ENCODE measurements around the gene ZG16B.

ZG16B gene

DNA sequence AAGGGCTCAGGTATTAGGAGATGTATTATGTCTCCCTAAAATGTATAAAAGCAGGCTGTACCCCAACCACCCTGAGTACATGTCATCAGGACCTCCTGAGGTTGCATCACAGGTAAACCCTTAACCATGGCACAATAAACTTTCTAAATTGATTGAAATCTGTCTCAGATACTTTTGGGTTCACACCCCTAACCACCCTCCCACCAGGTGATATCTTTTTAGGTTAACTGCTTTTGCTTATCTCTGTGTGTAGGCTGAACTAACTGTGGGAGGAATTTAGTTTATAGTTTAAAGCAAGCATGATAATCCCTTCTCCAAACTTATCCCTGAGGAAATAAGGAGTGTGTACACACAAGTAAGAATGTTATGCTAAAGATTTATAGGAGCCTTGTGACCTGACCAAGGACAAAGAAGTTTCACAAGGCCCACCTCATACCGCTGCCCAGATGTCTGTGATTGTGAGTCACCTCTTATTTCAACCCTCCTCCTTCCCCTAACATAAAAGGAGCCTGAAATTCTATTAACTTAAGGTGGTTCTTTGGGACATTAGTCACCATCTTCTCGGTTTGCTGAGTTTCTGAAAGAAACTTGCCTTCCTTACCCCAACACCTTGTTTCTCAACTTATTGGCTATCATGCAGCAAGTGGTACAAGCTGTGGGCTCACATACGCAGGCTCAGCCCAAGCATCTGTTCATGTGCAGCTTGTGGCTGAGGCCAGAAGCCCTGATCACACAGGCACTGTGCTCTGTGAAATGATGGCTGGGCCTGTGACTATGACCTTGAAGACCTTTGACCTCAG is 16.6 kb downstream of the ZG16B start:
- DNase-seq, result no peak

DNA sequence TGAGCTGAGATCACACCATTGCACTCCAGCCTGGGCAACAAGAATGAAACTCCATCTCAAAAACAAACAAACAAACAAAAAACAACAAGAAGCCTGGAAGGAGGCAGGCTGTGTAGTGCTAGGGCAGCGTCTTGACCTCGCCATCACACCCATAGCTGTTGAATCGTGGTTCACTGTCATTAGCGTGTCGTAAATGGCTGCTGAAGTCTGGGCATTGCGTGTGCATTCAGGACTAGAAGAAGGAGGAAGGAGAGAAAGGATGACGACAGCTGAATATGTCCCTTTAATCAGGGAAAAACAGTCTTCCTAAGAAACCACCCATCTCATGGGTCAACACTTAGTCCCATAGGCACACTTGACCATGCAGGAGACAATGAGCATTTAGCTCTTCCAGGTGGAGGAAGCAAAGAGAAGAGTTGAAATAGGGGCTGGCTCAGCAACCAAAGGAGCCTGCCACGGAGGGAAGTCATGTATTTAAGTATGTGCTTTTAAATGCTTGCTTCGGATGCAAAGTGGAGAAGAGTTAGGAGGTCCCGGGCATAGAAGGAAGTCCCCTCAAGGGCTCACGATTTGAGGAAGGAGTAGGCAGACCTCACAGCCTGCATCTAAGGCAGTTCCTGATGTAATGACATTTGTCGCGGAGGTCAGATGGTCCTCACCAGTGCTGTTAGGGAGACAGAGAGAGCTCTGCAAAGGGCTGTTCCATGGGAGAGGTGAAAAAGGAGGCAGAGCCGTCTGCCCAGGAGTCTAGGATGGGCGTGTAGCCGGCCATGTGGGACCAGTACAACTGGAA is 19.0 kb downstream of the ZG16B start:
- DNase-seq, result no peak

DNA sequence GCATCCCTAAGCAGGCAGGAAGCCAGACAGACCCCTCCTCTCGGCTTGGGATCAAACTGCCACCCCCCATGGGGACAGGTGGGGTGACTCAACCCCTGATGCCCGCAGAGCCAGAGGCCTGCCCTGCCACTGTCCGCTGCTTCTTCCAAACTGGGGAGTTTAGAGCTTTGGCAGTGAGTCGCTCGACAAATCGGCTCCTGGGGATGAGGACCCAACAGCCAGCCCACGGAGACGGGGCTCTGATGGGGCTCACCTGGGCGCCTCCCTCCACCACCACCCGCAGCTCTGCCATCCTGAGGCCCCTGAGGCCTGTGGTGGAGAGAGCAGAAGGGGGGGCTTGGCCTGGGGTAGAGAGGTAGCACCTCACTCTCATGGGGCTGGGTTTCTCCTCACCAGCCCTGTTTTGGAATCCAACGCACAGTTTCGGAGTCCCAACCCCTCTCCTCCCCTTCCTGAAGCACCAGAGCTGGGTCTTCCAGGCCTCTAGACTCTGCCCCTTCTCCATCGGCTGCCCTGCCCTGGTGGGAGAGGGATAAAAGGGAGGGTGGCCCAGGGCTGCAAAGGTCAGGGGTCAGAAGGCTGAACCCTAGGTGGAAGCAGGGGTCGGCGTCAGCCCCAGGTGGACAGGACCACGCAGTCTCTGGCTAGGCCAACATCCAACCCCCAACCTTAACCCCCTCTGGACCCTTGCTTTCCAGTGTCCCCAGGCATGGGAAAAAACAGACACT is 22.1 kb downstream of the ZG16B start:
- no peak for DNase-seq

DNA sequence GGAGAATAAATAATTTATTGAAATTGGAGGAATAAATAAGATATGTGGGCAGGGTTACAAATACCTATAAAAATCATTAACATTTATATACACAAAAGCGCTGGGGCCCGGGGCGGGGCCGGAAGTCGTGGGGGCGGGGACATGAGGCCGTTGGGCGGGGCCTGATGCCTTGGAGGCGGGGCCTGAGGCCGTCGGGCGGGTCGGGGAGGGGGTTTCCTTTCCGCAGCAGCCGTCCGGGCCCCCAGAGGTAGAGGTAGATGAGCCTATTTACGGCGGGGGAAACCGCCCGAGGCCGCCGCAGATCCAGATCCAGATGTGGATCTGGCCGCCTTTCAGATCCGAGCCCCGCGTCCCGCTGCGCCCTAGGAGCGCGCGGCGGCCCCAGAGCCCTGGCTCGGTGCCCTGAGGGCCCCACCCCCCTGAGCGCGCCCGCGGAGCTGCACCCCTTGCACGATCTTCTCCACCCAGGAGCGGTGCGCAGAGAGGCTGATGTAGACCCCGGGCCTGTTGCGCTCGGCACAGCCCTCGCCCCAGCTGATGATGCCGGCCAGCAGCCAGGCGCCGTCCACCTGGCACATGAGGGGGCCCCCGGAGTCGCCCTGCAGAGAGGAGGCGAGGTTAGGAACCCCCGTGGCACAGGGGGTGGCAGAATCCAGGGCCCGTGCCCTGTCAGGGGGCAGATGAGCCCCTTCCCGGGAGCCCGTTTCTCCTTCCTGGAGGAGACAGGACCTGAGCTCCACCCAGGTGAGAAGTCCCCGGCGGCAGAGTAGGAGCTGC is 22.8 kb downstream of the ZG16B start:
- DNase-seq, result no peak

DNA sequence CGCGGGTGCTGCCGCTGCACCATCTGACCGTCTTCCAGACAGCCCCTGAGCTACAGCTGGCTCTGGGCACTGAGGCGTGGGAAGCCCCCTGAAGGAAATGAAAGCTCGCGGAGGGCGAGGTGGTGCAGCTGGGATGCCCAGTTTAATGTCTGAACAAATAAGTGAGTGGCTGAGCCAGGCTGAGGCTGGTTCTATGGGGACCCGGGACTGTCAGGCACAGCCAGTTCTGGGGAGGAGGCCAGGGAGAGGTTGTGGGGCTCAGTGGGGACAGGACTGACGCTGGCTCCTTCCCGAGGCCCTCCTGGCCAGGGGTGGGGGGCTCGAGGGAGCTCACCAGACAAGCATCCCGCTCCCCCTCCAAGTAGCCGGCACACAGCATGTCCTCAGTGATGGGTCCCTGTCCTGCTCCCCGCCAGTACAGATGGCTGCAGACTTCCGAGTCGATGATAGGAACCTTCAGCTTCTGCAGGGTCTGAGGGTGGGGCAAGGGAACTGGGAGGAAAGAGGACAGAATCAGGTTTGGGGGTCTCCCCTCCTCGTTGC is 23.5 kb downstream of the ZG16B start:
- no peak for DNase-seq

DNA sequence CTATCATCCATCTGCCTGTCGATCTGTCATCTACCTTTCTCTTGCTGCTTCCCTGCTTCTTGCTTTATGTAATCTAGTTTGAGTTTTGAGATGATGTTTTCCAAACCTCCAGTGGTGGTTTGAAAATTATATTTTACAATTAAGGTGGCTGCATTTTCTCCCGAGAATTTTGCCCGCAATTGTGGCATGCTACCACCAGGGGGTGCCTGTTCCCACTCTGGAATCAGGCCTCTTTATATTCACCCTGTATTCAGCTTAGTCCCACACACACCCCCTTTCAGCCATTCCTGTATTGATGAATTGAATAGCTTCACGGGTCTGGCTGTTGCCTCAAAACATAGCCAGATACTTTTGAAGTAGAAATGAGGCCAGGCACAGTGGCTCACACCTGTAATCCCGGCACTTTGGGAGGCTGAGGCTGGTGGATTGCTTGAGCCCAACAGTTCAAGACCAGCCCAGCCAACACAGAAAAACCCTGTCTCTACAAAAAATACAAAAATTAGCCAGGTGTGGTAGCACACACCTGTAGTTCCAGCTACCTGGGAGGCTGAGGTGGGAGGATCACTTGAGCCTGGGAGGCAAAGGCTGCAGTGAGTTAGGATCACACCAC is 24.7 kb downstream of the ZG16B start:
- DNase-seq, result no peak

DNA sequence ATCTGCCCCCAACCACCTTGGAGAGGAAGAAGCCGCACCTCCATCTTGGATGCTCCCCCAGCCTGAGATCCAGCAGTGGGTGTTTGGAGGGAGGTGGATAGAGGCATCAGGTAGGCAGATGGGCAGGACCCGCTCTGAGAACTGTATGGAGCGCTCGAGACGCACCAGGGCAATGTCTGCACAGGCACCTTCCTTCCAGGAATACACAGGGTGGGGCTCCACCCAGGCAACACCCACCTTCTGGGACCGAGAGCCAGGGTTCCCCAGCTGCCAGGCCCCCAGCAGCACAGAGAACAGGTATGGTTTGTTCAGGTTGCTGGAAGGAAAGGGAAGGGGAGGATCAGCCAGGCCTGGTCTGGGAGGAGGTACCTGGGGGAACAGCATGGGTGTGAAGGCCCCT is 25.4 kb downstream of the ZG16B start:
- DNase-seq, result no peak

DNA sequence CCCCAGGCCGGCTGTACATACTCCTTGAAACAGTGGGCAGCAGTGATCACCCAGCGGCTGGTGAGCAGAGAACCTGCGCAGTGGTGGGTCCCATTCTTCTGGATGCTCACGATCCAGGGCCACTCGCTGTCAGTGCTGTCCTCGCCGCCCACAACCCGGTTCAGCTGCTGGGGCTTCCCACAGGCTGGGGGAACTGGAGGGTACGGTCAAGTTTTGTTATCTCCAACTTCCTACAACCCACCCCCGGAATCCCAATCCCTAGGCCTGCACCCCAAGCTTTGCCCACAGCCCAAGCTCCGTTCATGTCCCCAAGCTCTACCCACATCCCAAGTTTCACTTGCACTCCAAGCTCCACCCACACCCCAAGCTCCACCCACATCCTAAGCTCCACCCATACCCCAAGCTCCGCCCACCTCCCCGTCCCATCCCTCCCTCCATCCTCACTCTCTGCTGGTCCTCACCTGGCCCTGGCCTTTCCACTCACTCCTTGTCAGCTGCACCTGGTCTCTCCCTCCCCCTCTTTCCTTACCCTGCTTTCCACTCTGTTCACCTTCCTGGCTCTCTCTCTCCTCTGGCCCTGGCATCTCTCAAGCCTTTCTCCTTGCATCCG is 26.1 kb downstream of the ZG16B start:
- DNase-seq, result no peak

DNA sequence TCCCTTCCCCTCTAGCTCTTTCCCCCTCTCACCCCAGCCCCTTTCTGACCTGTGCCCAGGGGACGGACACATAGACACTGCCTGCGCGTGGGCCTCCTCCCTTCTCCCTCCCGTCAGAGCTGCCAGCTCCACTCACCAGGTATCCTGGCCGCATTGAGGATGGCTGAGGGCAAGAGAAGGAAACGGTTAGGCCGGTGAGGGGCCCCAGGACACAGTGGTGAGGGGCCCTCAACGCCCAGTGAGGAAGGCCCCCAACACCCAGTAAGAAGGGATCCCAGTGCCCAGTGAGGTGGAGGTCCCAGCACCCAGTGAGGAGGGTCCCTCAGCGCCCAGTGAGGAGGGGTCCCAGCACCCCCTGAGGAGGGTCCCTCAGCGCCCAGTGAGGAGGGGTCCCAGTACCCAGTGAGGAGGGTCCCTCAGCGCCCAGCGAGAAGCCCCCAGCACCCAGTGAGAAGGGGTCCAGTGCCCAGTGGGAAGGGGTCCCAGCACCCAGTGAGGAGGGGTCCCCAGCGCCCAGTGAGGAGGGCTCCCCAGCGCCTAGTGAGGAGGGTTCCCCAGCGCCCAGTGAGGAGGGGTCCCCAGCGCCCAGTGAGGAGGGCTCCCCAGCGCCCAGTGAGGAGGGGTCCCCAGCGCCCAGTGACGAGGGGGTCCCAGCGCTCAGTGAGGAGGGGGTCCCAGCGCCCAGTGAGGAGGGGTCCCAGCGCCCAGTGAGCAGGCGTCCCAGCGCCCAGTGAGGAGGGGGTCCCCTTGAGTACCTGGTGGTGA is 26.8 kb downstream of the ZG16B start:
- DNase-seq, result no peak

DNA sequence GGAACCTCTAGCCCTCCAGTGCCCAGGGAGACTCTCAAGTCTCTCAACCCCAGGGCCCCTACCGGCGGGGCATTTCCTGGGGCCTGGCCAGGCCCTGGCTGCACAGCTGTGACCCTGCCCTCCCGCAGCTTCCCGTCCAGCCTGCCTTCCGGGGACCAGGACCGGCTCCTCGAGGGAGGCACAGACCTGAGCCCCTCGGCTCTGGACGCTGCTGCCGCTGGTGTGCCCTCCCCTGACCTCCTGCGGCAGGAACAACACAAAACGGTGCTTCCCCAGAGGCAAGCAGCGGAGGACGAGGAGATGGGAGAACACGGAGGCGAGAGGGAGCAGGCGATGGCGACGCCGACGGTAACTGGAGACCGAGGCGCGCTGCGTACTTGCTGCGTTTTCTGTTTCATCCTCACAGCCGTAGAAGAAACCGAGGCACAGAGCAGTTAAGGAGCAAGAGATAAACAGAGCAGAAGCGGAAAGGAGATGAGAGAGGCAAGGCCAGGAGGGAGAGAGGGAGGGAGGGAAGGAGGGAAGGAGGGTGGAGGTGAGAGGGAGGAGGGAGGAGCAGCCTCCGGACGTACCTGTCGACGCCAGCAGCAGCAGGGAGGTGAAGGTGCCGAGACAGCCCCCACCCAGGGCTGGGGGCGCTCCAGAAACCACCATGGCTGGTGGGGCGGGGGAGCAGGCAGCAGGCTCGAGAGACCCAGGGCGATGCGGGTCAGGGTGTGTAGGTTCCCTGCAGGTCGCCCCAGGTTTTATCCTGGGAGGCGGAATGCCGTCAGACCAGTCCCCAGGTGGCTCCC is 27.5 kb downstream of the ZG16B start, which contains the start of gene PRSS22:
PRSS22 (minus strand) TSS at position 720 of the 794 bp plus-strand sequence; CDS start at position 654, 66 bp downstream.
- DNase-seq, result no peak

DNA sequence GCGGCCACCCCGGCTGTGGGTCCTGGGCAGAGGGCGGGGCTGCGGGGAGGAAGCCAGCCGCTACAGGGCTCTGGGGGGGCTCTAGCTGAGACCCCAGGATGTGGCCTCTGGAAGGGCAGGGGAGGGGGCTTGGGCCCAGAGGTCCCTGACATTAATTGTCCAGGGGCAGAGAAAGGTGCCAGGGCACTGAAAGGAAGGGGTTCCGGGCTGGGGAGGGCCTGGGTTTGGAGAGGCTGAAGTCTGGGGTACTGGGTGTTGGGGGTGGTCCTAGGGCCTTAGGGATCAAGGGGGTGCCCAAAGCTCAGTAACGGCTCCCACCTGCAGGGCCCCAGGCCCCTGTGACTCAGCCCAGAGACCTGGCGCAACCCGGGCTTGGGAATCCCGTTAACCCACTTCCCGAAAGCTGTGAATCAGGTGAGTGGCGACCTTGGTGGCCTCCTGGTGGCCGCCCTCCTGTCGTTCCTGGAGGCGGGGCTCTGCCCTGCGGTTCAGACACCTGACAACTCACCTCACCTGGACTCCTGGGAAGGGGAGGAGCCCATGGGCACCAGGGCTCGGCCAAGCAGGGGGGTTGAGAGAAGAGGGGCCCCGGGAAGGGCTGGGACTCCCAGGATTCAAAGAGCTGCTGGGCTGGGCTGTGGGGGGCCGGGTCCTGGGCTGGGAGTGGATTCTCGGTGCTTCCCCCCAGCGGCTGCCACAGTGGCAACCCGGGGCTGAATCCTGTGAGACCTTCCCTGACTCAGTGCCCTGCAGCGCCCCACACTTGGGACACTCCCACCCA is 28.3 kb downstream of the ZG16B start:
- no peak for DNase-seq

DNA sequence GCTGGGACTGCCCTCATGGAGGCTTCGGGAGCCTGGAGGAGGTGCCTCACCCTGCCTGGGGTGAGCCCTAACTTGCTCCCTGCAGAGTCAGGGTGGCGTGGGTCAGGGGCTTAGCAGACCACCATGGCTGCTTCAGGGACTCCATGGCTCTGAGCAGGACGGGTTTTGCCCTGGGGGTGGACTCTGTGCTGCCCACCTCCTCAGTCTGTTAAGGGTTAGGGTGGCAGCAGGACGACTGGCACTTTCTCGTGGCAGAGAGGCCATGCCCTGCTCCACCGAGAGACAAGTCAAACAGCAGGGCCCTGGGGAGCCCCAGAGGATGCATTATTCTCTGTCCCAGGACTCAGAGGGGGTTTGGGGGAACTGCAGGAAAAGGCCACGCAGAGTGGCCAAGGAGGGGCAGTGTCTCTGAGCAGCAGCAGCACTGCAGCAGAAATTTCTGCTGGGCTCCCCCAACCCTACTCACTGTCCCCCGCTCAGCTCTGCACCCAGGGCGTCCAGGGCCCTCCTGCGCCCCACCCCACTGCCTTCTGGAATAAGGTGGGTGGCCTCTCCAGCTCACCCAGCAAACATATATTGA is 29.7 kb downstream of the ZG16B start:
- no peak for DNase-seq

DNA sequence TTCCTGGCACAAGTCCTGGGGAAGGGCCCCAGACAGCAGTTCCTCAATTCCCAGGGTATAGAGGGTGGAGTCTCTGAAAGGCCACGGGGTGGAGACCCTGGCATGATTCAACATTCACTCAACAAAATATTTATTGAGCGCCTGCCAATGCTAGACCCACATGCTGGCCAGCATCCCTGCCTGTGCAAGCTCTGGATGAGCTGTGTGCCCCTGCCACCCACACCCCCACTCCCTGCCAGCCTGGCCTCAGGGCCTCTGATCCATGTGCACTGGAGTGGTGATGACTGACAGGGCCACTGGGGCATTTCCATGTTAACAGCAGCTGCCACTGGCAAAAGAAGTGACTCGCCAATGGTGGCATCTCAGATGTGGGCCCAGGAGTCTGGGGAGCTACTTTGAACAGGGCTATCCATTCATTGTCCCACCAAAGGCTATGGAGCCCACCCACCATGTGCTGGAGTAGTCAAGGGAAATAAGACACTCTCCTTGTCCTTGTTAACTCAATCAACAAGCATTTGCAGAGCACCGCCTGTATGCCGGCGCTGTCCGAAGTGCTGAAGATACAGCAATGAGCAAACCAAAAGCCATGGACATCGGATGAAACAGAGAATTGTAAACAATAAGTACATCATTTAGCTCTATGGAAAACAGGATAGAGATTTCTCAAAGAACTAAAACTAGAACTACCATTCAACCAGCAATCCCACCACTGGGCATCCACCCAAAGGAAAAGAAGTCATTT is 30.9 kb downstream of the ZG16B start:
- DNase-seq, result no peak

DNA sequence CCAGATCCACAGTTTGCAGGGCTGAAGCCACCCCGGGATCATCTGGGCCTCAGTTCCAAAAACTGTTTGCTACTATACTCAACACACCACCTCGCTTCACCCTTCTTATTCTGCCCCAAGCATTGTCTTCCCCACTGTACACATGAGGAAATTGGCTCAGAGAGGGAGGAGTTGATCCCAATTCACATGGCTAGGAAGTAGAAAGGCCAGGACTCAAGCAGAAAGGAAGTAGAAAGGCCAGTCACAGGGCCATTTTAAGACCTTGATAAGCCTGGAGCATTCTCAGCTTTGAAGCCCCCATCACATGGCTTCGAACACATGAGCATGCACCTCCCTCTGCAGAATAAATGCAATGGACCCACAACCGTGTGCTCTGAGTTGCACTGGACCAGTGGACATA is 35.5 kb downstream of the ZG16B start:
- DNase-seq, result no peak

DNA sequence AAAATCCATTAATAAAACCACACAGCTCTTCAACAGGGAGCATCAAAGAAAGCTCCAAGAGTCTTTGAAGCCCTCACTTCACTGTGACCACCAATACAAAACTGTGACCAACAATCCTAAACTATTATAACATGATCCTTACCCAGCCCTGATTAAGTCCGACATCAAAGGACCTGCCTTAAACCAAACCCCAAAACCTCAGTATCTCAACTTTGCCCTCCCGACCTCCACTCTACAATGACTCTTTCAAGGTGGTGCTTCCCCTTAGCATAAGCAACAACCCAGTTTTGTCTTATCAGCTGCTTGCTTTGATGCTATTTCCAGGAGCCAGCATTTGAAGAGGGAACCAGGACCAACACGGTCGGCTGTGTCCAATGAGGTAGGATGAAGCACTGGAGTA is 36.3 kb downstream of the ZG16B start:
- DNase-seq, result no peak

DNA sequence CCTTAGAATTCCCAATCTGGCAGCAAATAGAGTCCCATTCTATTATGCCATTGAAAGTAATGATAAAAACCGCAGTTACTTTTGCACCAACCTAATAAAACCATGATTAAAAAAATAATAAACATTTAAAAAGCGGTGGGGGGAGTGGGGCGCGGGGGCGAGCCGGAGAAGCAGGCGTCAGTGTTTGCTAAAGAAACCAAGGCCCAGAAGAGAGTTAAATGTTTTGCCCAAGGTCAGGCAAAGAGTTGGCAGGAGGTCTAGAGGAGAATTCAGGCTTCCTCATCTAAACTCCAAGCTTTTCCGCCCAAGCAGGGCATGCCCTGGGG is 37.5 kb downstream of the ZG16B start:
- no peak for DNase-seq

DNA sequence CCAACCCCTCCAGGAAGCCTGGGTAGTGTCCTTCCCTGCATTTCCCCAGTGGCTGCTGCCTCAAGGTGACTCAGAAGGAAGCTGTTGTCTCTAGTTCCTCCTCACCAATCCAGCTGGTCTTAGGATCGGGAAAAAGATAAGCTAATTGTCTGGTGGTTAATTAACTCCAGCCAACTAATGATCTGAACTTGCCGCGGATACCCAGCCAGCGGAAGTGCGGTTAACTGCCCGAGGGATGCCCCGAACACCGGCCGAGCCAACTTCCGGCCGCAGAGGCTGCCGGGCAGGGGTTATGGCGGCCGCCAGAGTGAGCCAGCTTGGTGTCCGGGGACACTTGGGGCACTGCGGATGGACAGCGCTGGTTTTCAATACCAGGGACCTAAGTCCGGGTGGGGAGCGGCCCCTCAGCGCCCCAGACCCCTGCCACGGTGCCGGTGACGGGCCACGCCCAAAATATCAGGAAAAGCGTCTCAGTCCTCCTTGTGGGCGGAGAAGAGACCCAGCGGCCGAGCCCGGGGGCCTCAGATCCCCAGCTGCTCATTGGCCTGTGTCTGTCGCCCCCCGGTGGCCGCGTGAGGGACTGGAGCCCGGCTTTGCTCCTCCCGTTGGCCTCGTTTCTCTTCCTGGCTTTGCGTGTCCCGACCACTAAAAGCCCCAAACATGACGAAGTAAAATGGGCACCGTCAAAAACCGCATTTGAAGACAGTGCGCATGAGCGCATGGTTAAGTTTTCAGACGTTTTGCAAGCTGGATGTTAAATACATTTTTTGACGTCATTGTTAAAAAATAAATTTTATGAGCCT is 38.1 kb downstream of the ZG16B start:
- peak; percentile 77 to 98 (median 89) for DNase-seq
